Adrenal gland (tissue), 5 donors: ENCODE results near the gene CDH16.

Experiments used
- POLR2A ChIP-seq, 2 donors: fragments of 450-650 bp; IDR thresholded peaks; one replicate each; pipeline ENCODE4 v1.6.1; 2017; ENCODE audit warnings: antibody characterized with exemption in 2 of 2, mild to moderate bottlenecking in 2 of 2, moderate library complexity in 1 of 2
- TF ChIP-seq, protein P1 (sequence below), 6 experiments: fragments of 450-650 bp in 4 of 6; fragments of 200-600 bp in 2 of 6; sonication (generic) in 1 of 6; IDR thresholded peaks; 1 replicate in 5 of 6; 2 replicates in 1 of 6; pipeline versions ENCODE4 v1.5.1 to v1.8.0; 2016 to 2021; ENCODE audit warnings: antibody characterized with exemption in 6 of 6, mild to moderate bottlenecking in 2 of 6, moderate library complexity in 1 of 6
- donor health status: DM: no; HTN: no; CAD: no.

DNA sequence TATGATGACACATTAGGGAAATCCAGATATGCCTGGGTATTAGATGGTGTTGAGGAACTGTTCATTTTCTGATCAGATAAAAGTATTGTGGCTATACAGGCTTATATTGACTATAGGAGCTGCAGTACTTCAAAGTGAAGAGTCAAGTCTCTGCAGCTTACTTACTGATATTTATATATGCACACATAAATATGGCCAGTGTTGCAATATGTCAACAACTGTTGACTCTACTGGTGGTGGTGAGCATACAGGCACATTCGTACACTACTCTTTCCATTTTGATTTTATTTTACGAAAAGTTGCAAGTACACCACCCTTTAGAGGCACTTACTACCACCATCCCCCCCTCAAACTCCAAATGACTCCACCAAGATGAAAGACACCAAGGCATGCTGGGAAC is 13.0 kb upstream of the CDH16 start:
- TF ChIP-seq, protein P1, sequence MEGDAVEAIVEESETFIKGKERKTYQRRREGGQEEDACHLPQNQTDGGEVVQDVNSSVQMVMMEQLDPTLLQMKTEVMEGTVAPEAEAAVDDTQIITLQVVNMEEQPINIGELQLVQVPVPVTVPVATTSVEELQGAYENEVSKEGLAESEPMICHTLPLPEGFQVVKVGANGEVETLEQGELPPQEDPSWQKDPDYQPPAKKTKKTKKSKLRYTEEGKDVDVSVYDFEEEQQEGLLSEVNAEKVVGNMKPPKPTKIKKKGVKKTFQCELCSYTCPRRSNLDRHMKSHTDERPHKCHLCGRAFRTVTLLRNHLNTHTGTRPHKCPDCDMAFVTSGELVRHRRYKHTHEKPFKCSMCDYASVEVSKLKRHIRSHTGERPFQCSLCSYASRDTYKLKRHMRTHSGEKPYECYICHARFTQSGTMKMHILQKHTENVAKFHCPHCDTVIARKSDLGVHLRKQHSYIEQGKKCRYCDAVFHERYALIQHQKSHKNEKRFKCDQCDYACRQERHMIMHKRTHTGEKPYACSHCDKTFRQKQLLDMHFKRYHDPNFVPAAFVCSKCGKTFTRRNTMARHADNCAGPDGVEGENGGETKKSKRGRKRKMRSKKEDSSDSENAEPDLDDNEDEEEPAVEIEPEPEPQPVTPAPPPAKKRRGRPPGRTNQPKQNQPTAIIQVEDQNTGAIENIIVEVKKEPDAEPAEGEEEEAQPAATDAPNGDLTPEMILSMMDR (IDR thresholded peaks at IDR 0.05), result no peak
- TF ChIP-seq POLR2A (IDR thresholded peaks at IDR 0.05), result no peak
